Neural progenitor cell (in vitro differentiated cells): ENCODE data around the gene CTSH.
"Not testable (repeated sequence)": the region's sequence is repeated elsewhere in the genome, so short reads cannot be mapped to it uniquely, and the experiment has no call there.

Experiments
- EZH2 ChIP-seq: fragments of 200-600 bp; sonication (generic); IDR thresholded peaks from 2 replicates; pipeline ENCODE4 v1.6.1; 2017; ENCODE audit warnings: antibody characterized with exemption, mild to moderate bottlenecking, moderate library complexity
- EZH2phosphoT487 ChIP-seq: fragments of 200-600 bp; sonication (generic); IDR thresholded peaks from 2 replicates; pipeline ENCODE4 v1.6.1; 2017; ENCODE audit warnings: antibody characterized with exemption
- TF ChIP-seq, protein P1 (sequence below): fragments of 200-600 bp; sonication (generic); IDR thresholded peaks from 2 replicates; pipeline ENCODE4 v1.5.1; 2017; ENCODE audit warnings: antibody characterized with exemption, mild to moderate bottlenecking

GRCh38 chr15:78902281-78903032 is 42.4 kb downstream of the CTSH start:
- not testable (repeated sequence) for TF ChIP-seq EZH2, EZH2phosphoT487
- TF ChIP-seq, protein P1, sequence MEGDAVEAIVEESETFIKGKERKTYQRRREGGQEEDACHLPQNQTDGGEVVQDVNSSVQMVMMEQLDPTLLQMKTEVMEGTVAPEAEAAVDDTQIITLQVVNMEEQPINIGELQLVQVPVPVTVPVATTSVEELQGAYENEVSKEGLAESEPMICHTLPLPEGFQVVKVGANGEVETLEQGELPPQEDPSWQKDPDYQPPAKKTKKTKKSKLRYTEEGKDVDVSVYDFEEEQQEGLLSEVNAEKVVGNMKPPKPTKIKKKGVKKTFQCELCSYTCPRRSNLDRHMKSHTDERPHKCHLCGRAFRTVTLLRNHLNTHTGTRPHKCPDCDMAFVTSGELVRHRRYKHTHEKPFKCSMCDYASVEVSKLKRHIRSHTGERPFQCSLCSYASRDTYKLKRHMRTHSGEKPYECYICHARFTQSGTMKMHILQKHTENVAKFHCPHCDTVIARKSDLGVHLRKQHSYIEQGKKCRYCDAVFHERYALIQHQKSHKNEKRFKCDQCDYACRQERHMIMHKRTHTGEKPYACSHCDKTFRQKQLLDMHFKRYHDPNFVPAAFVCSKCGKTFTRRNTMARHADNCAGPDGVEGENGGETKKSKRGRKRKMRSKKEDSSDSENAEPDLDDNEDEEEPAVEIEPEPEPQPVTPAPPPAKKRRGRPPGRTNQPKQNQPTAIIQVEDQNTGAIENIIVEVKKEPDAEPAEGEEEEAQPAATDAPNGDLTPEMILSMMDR, result not testable (repeated sequence)
